ENCODE results near the gene ADAMTS13. TPM values are rescaled to one million over a fixed set of nuclear protein-coding genes. Genes with fewer than 3 reads are reported as not detected.

The ADAMTS13 gene
- polyA plus RNA-seq, 10 donors: 3.8 to 8.6 (median 5.9) TPM

- DNase-seq: no peak
Measured at GRCh38 chr9:133507246-133507965, 85.2 kb downstream of the ADAMTS13 start.

GRCh38 chr9:133508046-133508445, 85.9 kb downstream of the ADAMTS13 start:
- no peak for DNase-seq

Other genes with a start within 250 kb of the ADAMTS13 start
- gene OBP2B, start 213.1 kb upstream of the ADAMTS13 start, polyA plus RNA-seq (ENCODE audit: insufficient read length in 10 of 10): not detected
- gene ABO, start 147.2 kb upstream of the ADAMTS13 start, polyA plus RNA-seq (ENCODE audit: insufficient read length in 10 of 10): 1 to 10 TPM in 8 of 10 donors, under 1 TPM in 2; 0.31 to 4.5 (median 1.9) TPM
- gene SURF6, start 86.2 kb upstream of the ADAMTS13 start, polyA plus RNA-seq (ENCODE audit: insufficient read length in 10 of 10): 10 to 100 TPM; 15.9 to 25.7 (median 19.3) TPM
- gene MED22, start 74.2 kb upstream of the ADAMTS13 start, polyA plus RNA-seq (ENCODE audit: insufficient read length in 10 of 10): 10 to 100 TPM; 18.3 to 24.6 (median 21.5) TPM
- gene RPL7A, start 74.1 kb upstream of the ADAMTS13 start, polyA plus RNA-seq (ENCODE audit: insufficient read length in 10 of 10): 1,000 to 10,000 TPM; 1,848 to 2,831 (median 2,454) TPM
- 10 to 100 TPM; 22.7 to 37.5 (median 29.5) TPM for gene SURF1, start 65.9 kb upstream of the ADAMTS13 start, polyA plus RNA-seq (ENCODE audit: insufficient read length in 10 of 10)
- gene SURF2, start 65.8 kb upstream of the ADAMTS13 start, polyA plus RNA-seq (ENCODE audit: insufficient read length in 10 of 10): 10 to 100 TPM in 7 of 10 donors, 1 to 10 TPM in 3; 7.5 to 15.1 (median 12.1) TPM
- 100 to 1,000 TPM in 8 of 10 donors, 10 to 100 TPM in 2; 93.7 to 145 (median 104) TPM for gene SURF4, start 46.3 kb upstream of the ADAMTS13 start, polyA plus RNA-seq (ENCODE audit: insufficient read length in 10 of 10)
- gene STKLD1, start 46.0 kb upstream of the ADAMTS13 start, polyA plus RNA-seq (ENCODE audit: insufficient read length in 10 of 10): 1 to 10 TPM in 7 of 10 donors, under 1 TPM in 3; 0.87 to 2.1 (median 1.6) TPM
- 10 to 100 TPM; 27.8 to 35.3 (median 32.1) TPM for gene REXO4, start 4.4 kb upstream of the ADAMTS13 start, polyA plus RNA-seq (ENCODE audit: insufficient read length in 10 of 10)
- gene CACFD1, start 37.6 kb downstream of the ADAMTS13 start, polyA plus RNA-seq (ENCODE audit: insufficient read length in 10 of 10): 10 to 100 TPM; 10.5 to 17.7 (median 13.8) TPM
- 1 to 10 TPM in 5 of 10 donors, under 1 TPM in 5; 0.76 to 1.5 (median 1.00) TPM for gene SLC2A6, start 56.7 kb downstream of the ADAMTS13 start, polyA plus RNA-seq (ENCODE audit: insufficient read length in 10 of 10)
- 10 to 100 TPM; 39.8 to 75.9 (median 49.5) TPM for gene MYMK, start 102.6 kb downstream of the ADAMTS13 start, polyA plus RNA-seq (ENCODE audit: insufficient read length in 10 of 10)
- gene ADAMTSL2, start 112.3 kb downstream of the ADAMTS13 start, polyA plus RNA-seq (ENCODE audit: insufficient read length in 10 of 10): 1 to 10 TPM; 1.7 to 6.9 (median 3.5) TPM
- under 1 TPM in 2 of 10 donors, not detected in 8; 0.25 to 0.31 TPM for gene FAM163B, start 187.0 kb downstream of the ADAMTS13 start, polyA plus RNA-seq (ENCODE audit: insufficient read length in 10 of 10)
- under 1 TPM; 0.42 to 0.96 (median 0.63) TPM for gene DBH, start 214.0 kb downstream of the ADAMTS13 start, polyA plus RNA-seq (ENCODE audit: insufficient read length in 10 of 10)